T-helper 1 cell treated with Interleukin-12 subunit alpha and Interleukin-12 subunit beta and Interleukin-4 antibody, amounts not matched to agents 30 ng/mL and 1 ng/mL, for 36 hours (primary cell): ENCODE measurements around the gene ELP2. TPM values are rescaled to one million over a fixed set of nuclear protein-coding genes. Genes with fewer than 3 reads are reported as not detected.
"Not testable (repeated sequence)": the region's sequence is repeated elsewhere in the genome, so short reads cannot be mapped to it uniquely, and the experiment has no call there.

Source experiments
- intact Hi-C: fragments of 100-400 bp; cut with micrococcal nuclease; formaldehyde crosslinking; loops from one replicate; pipeline ENCODE4 v1.15.1; 2024
- total RNA-seq: library from RNA; stranded (reverse); gene quantifications from 2 replicates; pipeline ENCODE4 v1.2.3, GENCODE V29; 2022

The ELP2 gene, protein sequence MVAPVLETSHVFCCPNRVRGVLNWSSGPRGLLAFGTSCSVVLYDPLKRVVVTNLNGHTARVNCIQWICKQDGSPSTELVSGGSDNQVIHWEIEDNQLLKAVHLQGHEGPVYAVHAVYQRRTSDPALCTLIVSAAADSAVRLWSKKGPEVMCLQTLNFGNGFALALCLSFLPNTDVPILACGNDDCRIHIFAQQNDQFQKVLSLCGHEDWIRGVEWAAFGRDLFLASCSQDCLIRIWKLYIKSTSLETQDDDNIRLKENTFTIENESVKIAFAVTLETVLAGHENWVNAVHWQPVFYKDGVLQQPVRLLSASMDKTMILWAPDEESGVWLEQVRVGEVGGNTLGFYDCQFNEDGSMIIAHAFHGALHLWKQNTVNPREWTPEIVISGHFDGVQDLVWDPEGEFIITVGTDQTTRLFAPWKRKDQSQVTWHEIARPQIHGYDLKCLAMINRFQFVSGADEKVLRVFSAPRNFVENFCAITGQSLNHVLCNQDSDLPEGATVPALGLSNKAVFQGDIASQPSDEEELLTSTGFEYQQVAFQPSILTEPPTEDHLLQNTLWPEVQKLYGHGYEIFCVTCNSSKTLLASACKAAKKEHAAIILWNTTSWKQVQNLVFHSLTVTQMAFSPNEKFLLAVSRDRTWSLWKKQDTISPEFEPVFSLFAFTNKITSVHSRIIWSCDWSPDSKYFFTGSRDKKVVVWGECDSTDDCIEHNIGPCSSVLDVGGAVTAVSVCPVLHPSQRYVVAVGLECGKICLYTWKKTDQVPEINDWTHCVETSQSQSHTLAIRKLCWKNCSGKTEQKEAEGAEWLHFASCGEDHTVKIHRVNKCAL
- total RNA-seq, result 68.9 and 73.4 TPM in 2 replicates

DNA sequence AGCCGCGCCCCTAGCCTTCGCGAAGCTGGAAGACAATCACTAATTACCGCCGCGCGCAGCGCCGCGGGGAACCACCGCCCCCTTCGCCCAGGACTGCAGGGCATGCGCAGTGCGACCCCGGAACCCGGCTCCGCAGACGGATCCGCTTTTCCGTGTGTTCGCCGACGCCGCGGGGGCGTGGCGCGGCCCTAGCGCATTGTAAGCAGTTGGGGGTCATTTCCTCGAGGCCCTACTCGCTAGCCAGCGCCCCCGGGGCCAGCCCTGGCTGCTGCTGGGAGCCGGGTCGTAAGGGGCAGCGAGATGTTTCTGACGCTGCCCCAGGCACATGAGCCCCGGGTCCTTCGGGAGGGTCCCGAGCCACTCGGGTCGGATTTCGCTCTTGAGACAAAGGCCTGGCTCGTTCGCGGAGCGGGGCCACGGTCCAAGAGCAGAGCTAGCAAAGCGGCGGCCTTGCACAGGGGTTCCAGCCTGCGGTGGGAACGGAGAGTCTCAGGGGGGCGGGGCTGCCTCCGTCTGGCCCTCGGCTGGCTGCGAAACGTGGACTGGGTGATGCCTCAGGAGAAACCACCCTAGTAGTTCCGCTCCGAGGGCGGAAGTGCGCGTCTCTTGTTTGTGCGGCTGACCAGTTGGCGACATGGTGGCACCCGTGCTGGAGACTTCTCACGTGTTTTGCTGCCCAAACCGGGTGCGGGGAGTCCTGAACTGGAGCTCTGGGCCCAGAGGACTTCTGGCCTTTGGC is at the start of gene ELP2, which contains the start of gene SLC39A6:
Gene ELP2 (plus strand): TSS at position 600 of the 739 bp plus-strand sequence. CDS start 35 bp downstream, at position 635.
Gene SLC39A6 (minus strand): TSS at position 41 of the 739 bp plus-strand sequence. CDS start 2,333 bp downstream, outside the sequence.
- intact Hi-C loops, result loop anchor here (1.0 to 5.0 kb wide), 12 partner anchors 13 to 889 kb away; partner anchors contain the start of genes GALNT1, INO80C, KIAA1328 and MOCOS

- intact Hi-C loops, result not testable (repeated sequence)
These were observed 48.6 kb upstream of the ELP2 start for GRCh38 chr18:36081118-36081517.

GRCh38 chr18:36083729-36084128 is 46.0 kb upstream of the ELP2 start:
- intact Hi-C loops, result no loop called here

GRCh38 chr18:36085195-36085594 is 44.5 kb upstream of the ELP2 start:
- intact Hi-C loops, result no loop called here

GRCh38 chr18:36086186-36086585 is 43.5 kb upstream of the ELP2 start:
- intact Hi-C loops, result no loop called here

DNA sequence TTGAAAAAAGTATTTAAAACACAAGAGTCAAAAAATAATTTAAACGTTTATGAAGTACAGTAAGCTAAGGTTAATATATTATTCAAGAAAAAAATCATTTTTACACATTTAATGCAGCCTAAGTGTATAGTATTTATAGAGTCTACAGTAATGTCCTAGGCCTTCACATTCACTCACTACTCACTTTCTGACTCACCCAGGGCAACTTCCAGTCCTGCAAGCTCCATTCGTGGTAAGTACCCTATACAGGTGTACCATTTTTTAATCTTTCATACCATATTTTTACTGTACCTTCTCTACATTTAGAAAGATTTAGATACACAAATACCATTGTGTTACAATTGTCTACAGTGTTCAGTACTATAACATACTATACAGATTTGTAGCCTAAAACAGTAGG is 41.4 kb upstream of the ELP2 start:
- intact Hi-C loops, result no loop called here

- intact Hi-C loops, result no loop called here
These were observed 40.7 kb upstream of the ELP2 start for GRCh38 chr18:36089001-36089400.

- intact Hi-C loops, result not testable (repeated sequence)
These were observed 37.6 kb upstream of the ELP2 start for GRCh38 chr18:36092116-36092515.

GRCh38 chr18:36094431-36094830 is 35.3 kb upstream of the ELP2 start:
- intact Hi-C loops, result no loop called here

DNA sequence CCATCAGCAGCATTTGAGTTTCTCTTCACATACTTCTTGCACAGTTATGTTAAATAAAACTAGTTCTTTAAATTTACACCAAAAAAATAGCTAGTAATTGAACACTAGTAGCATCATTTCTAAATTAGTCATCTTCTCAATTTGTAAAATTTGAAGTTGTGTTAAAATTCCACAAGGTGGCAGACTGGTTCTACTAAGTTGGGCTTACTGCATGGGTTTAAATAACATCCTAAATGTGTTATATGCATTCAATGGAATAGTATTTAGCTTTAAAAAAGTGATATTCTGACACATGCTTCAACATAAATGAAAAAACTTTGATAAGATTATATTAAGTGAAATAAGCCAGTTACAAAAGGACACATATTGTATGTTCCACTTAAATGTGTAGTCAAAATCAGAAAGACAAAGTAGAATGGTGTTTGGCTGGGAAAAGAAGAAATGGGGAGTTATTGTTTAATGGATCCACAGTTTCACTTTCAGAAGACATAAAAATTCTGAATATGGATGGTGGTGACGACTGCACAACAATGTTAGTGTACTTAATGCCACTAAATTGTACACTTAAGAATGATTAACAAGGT is 33.7 kb upstream of the ELP2 start:
- intact Hi-C loops, result loop anchor here (1.0 to 2.0 kb wide), 5 partner anchors 33 to 713 kb away; partner anchors contain the start of genes ELP2 and SLC39A6

DNA sequence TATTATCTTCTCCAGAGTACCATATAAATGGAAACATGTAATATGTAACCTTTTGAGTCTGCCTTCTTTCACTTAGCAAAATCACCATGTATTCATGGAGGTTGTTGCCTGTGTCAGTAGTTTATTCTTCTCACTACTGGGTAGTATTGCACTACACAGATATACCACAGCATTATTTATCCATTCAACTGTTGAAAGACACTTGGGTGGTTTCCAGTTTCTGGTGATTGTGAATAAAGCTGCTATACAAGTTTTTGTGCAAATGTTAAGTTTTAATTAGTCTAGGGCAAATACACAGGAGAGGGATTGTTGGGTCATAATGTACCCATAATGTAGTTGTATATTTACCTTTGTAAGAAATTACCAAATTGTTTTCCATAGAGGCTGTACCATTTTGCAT is 32.7 kb upstream of the ELP2 start:
- intact Hi-C loops, result loop anchor here (1.0 to 2.0 kb wide), 5 partner anchors 32 to 712 kb away; partner anchors contain the start of genes ELP2 and SLC39A6

- intact Hi-C loops, result no loop called here
These were observed 30.4 kb upstream of the ELP2 start for GRCh38 chr18:36099311-36099710.

DNA sequence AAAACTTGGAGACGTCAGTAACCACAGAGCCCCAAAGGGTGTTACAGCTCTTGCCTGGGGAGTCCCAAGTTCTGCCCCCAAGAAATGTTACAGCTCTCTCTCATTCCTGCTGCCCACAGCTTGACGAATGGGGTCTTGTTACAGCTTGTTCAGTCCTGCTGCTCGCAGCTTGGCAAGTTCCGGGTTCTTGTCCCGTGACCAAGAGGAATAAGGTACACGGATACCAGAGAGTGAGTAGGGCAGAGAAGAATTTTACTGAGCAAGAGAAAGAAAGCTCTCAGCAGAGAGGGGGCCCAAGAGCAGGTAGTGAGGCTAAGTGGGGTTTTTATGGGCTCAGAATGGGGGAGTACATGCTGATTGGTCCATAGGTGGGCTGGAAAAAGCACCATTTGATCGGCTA is 27.8 kb upstream of the ELP2 start:
- intact Hi-C loops, result no loop called here

DNA sequence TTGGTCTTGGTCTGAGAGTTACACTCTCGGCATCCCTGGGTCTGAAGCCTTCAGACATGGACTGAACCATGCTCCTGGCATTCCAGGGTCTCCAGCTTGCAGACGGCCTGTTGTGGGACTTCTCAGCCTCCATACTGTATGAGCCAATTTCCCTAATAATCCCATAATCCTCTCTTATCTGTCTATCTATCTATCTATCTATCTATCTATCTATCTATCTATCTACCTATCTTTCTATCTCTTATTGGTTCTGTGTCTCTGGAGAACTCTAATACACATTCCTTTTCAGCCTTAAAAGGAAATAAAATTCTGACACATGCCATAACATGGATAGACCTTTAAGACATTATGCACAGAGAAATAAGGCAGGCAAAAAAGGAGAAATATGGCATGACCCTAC is 24.9 kb upstream of the ELP2 start:
- intact Hi-C loops, result no loop called here

DNA sequence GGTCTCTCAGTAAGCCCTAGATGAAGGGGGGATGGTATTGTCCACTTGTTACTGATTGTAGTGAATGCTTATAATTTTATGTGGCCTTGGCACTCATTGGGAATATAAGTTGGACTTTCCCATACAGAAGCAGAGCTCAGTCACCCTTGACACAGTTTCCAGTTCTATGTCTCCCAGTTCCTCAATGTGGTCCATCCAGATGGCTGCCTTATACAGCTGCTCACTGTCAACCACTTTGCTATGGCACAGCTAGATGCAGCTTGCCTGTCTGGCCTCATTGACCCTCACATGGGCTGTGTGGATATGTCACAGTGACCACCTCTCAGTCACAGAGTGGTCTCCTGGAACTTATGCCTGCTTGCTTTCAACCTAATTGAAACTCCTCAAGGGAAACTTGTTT is 22.2 kb upstream of the ELP2 start:
- intact Hi-C loops, result no loop called here

DNA sequence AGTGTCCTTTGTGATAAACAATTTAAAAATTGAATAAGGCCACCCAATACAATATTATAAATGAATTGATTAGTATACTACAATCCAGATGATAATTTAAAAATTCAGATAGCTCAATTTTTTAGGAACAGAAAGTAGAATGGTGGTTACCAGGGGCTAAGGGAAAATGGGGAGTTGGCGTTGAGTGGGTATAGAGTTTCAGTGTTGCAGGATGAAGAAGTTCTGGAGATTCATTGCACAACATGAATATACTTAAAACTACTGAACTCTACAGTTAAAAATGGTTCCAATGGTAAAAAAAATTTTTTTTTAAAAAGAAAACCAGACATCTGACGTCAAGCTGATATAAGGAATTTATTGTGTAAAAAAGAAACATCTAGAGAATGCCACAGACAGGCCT is 21.5 kb upstream of the ELP2 start:
- intact Hi-C loops, result no loop called here

GRCh38 chr18:36108601-36109000 is 21.1 kb upstream of the ELP2 start:
- intact Hi-C loops, result no loop called here

DNA sequence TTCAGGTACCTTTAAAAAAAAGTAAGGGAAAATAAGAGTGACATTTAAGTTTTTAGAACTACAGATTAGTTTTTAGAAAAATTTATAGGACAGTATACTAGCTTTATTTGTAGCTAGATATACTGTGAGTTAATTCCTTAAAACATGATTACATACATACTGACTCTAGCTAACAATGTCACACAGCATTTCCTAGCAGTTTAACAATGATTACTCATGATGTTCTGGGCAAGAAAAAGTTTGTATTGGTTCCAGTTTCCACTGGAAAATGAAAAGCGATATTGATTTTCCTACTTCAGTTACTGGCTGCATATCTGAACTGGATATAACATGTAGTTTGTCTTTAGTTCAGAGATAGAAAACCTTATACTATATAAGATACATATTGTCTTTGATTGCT is 20.0 kb upstream of the ELP2 start:
- intact Hi-C loops, result no loop called here

- intact Hi-C loops, result no loop called here
These were observed 17.4 kb upstream of the ELP2 start for GRCh38 chr18:36112302-36112701.

GRCh38 chr18:36114251-36114650 is 15.4 kb upstream of the ELP2 start:
- intact Hi-C loops, result no loop called here

DNA sequence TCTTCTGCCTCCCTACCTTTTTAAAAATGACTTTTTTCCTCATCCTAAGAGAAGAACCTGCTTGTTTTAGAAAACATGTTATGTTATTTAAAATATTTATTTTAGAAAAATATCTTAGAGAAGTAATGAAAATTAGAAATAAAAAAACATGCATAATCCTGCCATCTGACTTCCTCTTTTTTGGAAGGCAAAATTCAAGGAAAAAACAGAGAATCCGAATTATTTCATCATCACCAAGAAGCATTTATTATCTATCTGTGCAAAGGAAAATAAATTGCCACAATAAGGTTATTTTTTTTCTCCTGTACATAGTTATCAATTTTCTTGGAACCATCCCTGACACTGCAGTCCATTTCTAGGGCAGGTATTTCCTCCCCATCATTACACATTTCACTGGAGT is 15.0 kb upstream of the ELP2 start:
- intact Hi-C loops, result no loop called here
